MV-4-11 (cell line): ENCODE results near the gene PRICKLE4.
A peak's percentile ranks its signal among the peaks of the same experiment; 100 is the strongest.

ENCODE experiments used
- DNase-seq: peaks from one replicate; lab custom pipeline; 2025; lab: John Stamatoyannopoulos, UW

The PRICKLE4 gene

DNA sequence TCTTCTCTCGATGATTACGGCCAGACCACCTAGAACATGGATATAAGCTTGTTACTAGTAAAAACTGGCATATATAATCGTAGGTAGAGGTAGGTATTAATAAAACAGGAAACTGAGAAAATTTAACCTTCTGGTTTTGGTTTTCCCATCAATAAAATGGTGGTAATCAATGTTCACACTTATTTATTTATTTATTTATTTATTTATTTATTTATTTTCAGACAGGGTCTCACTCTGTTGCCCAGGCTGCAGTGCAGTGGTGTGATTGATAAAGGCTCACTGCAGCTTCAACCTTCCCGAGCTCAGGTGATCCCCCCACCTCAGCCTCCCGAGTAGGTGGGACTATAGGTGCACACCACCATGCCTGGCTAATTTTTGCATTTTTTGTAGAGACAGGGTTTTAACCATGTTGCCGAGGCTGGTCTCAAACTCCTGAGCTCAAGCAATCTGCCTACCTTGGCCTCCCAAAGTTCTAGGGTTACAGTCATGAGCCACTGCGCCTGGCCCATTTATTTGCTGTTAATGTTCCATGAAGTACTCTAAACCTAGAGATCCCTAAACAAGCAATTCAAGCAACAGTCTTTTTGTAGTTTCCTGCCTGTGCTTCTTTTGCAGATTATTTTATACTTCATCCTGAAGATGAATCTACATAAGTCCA, 18.4 kb downstream of the PRICKLE4 start:
- no peak for DNase-seq

DNA sequence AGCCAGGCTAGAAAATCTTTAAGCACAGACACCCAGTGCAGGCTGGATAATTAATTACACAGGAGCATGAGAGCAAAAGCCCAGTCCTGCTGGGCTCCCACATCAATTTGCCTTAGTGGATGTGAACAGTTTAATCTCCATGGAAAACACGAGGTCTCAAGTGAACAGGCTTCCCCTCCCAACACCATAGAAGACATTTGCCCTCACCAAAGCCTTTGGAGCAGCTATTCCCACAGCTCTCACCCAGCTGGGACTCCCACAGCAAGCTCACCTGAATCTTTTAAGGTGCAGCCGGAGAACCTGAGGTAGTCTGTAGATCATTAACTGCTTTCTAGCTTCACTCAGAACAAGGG, 19.0 kb downstream of the PRICKLE4 start:
- no peak for DNase-seq

DNA sequence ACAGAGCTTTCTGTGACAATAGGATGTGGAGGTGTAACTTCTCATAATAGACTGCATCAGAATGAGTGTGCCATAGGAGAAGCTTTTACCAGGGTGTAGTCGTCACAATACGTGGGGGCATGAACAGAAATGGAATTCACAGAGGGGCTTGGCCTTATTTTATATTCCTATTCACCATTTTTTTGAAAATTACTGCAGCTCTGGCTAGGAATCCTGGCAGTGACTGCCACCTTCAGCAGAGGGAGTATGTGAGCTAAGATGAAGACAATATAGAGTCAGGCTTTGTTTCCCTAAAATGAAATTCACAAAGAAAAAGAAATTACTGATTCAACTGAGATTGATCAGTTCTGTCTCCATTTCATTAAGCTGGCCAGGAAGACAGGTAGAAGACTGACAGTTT, 20.8 kb downstream of the PRICKLE4 start:
- peak; percentile 7 for DNase-seq

DNA sequence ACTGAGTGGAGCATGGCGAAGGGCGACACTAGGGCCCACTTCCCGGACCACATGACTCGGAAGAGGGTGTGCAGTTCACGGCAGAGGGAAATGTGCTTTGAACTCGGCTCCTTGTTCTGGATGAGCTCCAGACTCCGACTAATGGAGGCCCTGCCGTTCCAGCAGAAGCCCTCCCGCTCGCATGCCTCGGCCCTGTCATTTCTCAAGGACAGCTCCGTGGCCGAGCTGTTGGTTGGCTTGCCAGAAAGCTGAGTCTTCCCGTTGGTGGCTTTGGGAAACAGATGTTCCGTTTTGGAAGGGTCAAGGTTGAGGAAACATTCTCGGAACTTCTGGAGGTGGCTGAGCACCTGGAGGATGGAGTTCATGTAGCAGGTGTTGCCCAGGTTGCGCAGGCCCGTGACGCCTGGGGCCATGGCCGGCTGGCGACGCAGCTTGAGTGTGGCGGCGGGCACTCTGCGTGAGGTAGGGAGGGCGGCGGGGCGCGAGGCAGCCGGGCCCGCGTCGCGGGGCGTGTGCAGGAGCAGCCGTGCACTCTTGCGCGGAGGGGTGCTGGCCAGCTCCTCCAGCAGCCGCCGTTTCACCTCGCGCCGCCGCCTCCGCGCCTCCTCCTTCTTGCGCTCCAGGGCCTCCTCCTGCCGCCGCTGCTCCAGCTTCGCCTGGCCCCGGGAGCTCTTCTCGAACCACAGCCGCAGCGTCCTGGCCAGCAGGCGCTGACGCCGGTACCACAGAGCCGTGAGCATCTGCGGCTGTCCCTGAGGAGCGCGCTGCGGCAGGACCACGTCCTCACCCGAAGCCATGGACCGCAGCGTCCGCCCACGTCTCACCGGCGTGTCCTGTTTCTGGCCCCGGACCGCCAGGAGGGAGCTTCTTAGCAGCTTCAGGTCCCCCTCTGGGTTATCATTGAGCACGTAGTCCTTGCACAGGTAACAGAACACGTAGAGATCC, 25.5 kb downstream of the PRICKLE4 start:
- DNase-seq, result no peak

DNA sequence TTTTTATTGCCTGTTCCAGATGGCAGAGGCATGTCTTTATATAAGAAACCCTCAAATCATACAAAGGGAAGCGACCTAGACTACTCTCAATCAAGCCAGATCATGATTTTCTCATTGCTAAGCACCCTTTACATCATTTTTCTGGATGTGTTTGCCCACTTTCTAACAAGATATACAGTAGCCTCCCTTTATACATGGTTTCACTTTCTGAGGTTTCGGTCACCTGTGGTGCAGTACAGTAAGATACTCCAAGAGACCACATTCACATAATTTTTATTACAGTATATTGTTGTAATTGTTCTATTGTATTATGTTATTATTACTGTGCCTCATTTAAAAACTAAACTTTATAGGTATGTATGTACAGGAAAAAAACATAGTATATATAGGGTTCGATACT, 30.5 kb downstream of the PRICKLE4 start:
- DNase-seq, result no peak

DNA sequence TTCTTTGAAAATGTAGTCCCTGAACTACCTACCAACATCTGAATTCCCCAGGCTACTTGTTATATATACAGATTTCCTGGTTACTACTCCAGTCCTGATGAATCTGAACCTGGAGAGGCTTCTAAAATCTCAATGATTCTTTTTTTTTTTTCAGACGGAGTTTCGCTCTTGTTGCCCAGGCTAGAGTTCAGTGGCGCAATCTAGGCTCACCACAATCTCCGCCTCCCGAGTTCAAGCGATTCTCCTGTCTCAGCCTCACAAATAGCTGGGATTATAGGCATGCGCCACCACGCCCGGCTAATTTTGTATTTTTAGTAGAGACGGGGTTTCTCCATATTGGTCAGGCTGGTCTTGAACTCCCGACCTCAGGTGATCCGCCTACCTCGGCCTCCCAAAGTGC, 31.4 kb downstream of the PRICKLE4 start:
- DNase-seq, result peak; percentile 71

DNA sequence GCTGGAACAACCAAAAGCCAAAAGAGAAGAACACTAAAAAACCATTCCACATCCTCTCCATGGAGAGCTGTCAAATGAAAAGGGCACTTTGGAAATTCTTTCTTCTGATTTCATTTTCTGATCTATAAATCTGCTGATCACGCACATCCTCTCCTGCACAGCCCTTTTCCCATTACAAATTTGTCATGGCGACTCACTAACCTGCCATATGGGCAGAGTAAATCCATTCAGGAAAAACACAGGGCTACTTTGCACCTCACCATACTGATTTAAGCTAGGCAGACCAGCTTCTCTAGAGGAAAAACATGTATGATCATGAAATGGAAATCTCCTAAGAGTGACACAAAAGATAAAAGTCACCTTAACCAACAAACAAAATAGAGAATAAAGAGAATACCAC, 32.9 kb downstream of the PRICKLE4 start:
- no peak for DNase-seq

DNA sequence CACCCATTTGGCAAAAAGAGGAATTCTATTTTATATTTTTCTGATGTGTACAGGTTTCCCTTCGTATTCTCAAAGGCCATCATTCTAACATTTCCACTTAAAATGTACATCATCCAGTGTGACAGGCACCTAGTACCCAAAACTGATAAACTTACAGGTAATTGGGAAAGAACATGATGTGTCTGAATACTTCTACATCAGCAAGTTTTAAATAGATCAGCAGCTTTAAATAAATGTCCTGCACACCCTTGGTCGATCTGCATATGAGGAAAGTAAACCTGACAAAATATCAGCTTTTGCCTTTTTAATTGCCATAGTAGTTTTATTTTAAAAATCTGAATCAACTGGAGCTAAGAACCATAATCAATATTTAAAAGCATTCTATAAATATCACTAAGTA, 33.4 kb downstream of the PRICKLE4 start:
- DNase-seq, result no peak

DNA sequence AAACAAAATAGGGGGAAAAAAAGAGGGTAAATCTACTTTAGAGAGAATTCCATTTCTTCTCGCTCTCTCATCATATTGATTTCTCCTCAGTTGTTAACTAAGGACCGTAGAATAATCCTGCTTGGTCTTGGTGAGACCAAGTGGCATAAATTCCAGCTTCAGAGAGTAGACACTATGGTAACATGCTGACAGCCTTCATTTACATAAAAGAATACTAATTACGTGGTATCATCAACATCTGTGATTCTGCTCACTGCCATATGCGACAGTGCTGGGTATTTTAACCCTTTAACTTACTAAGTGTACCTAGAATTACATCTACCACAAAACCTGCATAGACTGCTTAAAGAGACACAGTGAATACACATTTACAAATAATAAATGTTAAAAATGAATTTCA, 34.0 kb downstream of the PRICKLE4 start:
- no peak for DNase-seq

DNA sequence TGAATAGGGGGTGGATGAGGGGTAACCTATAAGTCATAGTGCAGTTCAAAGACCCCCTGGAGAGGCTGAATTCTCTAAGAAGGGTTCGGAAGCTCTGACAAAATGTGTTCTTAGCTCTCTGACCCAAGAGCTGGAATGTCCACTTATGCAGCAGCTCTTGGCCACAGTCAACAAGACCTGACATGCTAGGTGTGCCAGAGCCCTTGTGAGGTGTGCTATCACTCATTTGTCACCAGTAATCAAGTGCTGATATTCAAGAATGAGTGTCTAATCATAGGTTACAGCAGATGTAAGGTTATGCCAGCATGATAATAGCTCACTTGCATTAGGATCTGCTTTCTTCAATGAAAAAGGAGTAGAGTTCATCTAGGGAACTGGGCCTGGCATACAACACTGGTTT, 35.0 kb downstream of the PRICKLE4 start:
- DNase-seq, result no peak

DNA sequence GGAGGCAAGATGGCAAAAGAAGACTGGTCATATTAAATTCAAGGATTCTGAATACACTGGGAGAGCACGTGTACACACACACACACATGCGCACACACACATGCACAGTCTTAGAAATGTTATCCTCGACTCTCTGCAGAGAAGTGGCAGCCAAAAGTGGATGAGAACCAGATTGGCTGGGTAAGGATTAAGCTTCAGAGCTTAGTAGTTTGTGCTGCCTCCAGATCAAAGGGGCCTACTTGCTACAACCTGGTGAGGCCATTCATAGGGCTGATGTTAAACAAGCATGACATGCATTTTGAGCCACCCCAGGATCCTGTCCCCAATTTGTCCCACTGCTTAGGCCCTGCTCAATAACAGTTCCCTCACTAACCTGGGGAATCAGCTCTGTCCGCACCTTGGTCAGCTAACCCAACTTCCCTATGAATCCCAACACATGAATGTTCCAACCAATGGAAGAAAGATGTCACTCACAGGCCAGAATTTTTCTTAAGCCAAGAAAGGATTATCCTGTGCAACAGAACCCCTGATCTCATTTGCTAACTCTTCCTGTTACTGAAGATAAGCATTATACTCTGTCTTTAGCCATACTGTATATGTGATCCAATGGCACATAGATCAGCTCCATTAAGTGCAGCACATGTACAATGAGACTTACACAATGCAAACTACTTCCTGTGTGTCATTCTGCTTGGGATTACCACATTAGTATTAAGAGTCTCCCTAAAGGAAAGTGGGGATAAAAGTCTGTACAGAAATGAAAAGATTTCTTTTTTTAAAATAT, 37.9 kb downstream of the PRICKLE4 start:
- peak; percentile 66 for DNase-seq

DNA sequence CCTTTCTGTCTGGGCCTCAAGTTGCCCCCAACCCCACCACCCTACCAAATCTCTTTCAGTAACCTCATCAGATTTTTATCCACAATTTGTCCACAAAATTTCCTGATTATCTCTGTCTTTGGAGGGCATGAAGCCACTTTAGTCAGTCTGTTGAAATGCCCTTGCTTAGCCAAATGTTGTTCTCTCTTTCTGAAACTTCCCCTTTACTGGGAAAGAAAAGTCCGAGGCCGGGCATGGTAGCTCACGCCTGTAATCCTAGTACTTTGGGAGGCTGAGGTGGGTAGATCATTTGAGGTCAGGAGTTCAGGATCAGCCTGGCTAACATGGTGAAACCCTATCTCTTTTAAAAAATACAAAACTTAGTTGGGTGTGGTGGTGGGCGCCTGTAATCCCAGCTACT, 40.7 kb downstream of the PRICKLE4 start:
- peak; percentile 69 for DNase-seq

DNA sequence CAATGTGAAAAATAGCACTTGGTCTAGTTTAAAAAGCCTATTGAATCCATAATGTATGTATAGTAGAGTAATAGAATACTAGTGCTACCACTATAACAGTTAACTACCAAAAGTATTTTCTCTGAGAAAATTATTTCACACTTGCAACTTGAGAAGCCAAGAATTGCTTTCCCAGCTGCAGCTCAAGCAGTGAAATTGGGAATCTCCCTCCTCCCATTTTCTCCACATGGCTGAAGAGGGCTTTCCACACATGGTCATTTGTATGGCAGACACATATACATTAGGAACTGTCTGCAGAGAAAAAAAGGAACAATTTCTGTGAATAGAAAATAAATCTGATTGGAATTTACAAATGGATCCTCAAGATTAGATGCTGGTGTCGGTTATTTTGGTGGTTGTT, 41.4 kb downstream of the PRICKLE4 start:
- DNase-seq, result no peak

DNA sequence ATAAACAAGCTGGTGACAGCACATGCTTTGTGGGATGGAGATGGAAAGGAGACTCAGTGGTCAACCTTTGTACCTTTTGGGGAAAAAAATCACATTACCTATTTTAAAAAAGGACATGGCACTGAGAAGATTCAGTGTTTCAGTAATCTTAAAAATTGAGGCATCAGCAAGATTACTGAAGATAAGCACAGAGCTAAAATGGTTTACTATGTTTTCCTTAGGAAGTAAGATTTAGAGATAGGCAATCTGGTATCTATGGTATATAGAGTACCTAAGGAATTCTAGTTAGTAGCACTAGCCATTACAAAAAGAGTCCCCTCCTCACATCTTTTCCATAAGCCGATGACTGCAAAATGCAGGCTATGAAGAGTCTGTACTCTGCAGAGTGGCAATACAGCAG, 42.6 kb downstream of the PRICKLE4 start:
- DNase-seq, result no peak

DNA sequence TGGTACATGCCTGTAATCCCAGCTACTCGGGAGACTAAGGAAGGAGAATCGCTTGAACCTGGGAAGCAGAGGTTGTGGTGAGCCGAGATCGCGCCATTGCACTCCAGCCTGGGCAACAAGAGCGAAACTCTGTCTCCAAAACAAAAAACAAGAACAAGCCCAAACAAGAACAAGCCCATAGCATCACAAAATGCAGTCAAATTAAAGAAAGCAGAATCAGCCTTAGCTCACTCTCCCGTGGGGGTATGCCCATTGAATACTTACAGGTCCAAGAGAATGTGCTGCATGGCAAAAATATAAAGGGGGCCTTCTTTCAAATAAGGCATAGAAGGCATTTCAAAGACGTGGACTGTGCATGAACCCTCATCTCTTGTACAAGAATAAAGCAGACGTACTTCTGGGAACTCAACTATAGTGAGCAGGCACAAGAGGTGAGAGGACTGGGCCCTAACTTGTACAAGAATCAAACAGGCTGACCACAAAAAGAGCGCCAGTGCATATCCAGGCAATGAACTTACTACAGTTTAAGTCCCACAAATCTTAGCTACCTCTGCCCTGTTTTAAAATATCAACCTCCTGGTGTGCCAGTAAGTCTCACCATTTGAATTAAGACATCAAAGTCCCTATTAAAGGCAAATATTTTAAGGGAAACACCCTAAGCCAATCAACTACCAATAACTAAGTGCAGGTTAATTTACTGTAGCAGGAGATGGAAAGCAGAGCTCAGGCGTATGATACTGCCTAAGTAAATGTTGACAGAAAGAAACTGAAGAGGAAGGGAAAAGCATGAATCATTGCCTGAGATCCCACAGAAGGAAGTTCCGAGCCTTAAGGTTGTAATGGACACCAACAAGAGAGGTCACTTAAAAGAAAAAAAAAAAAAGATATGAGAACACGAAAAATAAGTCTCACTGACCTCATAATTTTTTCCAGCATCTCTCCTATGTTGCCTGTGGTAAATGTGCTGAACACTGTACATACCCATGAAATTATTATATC, 44.3 kb downstream of the PRICKLE4 start:
- DNase-seq, result peak; percentile 70

DNA sequence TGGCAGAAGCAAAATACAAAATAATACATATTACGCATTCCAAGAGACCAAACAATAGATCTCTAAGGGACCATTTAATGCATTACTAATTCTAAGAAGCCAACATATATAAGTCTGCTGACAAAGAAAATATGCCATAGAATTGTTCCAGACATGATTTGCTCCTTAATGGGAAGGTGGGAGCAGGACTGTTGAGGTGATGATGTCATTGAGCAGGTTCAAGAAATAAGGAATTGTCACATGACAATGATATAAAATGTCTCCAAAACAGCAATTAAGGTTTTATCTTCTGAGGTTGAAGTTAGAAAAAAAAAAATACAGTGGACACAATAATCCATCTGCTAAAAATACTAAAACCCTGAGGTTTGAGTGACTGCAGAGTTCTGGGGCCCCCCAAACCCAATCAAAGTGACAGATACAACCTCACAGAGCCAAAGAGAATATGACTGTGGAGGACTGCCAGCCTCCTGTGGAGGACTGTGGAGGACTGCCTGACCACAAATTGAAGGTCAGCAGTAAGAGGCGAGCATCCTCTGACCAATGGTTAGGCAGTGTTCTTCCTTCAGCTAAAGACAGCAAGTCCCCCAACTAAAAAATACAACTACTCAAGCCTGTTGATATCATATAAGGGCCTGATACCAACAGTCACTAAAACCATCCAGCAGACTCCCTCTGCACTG, 45.9 kb downstream of the PRICKLE4 start:
- no peak for DNase-seq

DNA sequence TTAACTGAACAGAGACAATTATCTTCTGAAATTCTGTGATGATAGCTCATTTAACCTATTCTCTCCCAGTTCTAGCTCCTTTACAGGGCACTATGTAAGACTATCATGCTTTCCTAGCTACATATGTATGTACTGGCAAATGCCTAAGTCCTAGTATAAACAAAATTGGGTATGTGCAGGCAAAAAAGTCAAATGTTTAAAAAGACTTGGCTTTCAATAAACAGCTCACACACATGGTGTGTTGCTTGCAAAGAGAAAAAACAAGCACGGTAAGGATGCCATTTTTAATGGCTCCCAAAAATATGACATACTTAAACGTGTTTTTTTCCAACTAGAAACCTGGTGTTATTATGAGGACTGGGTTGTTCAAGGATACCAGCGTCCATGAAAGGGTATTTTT, 51.7 kb downstream of the PRICKLE4 start:
- no peak for DNase-seq

DNA sequence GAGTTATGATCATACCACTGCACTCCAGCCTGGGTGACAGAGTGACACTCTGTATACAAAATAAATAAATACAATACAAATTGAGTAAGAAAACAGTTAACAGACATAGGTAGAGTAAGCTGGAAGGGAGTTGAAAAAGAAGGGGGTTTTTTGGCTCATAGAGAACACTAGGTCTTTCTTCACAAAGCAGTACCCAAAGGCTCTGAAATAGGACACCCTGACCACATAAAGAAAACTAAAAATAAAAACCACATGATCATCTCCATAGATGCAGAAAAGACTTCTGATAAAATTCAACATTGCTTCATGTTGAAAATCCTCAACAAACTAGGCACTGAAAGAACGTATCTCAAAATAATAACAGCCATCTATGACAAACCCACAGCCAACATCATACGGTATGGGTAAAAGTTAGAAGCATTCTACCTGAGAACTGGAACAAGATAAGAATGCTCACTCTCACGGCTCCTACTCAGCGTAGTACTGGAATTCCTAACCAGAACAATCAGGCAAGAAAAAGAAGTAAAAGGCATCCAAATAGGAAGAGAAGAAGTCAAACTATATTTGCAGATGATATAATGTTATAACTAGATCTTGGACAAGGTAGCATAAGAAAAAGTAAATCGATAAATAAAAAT, 55.6 kb downstream of the PRICKLE4 start:
- peak; percentile 2 for DNase-seq

DNA sequence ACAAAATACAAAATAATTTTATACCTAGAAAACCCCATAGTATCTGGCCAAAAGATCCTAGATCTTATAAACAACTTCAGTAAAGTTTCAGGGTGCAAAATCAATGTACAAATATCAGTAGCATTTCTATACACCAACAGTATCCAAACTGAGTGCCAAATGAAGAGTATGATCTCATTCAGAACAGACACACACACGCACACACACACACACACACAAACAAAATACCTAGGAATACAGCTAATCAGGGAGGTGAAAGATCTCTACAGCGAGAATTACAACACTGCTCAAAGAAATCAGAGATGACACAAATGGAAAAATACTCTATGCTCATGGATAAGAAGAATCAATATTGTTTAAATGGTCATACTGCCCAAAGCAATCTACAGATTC, 56.1 kb downstream of the PRICKLE4 start:
- no peak for DNase-seq
